SK-N-MC (cell line): Measurements from ENCODE around the gene LRRC39.
"Not testable (repeated sequence)": the region's sequence is repeated elsewhere in the genome, so short reads cannot be mapped to it uniquely, and the experiment has no call there.

Experiments used
- DNase-seq: peaks from one replicate; pipeline ENCODE4 v3.0.0-alpha.2; 2011; ENCODE audit warnings: low read depth, low spot score
- H3K27ac ChIP-seq: fragments of 200-600 bp; sonication (generic); 2 replicates; pipeline ENCODE4 v1.5.1; 2016; ENCODE audit warnings: mixed run types
- H3K36me3 ChIP-seq: fragments of 200-600 bp; sonication (generic); 2 replicates; pipeline ENCODE4 v1.6.1; 2017; ENCODE audit warnings: antibody characterized with exemption, low read length, mixed read lengths; ENCODE audit not compliant: insufficient read depth
- H3K4me3 ChIP-seq: fragments of 200-600 bp; sonication (generic); 2 replicates; pipeline ENCODE4 v1.5.1; 2016
- H3K9ac ChIP-seq: fragments of 200-600 bp; sonication (generic); 2 replicates; pipeline ENCODE4 v1.8.0; 2017; ENCODE audit warnings: mixed run types, mixed read lengths; ENCODE audit not compliant: insufficient read length
- H3K9me3 ChIP-seq: fragments of 200-600 bp; sonication (generic); 2 replicates; pipeline ENCODE4 v1.6.1; 2017; ENCODE audit warnings: low read depth, mild to moderate bottlenecking, antibody characterized with exemption, low read length, moderate library complexity, mixed read lengths
- EZH2 ChIP-seq: fragments of 200-600 bp; sonication (generic); IDR thresholded peaks from one replicate; pipeline ENCODE4 v1.6.1; 2017; ENCODE audit warnings: antibody characterized with exemption
- FOXP2 ChIP-seq: optimal IDR thresholded peaks from 2 replicates; pipeline ENCODE3; 2011; ENCODE audit warnings: mild to moderate bottlenecking, moderate library complexity; ENCODE audit not compliant: insufficient read depth; ENCODE audit errors: extremely low read length, control extremely low read depth
- POLR2AphosphoS5 ChIP-seq: IDR thresholded peaks from 2 replicates; pipeline ENCODE4 v1.6.1; 2012; ENCODE audit warnings: mild to moderate bottlenecking, low read depth, low read length, borderline replicate concordance

Gene LRRC39

GRCh38 chr1:100178091-100178490 lies at the start of gene LRRC39:
Gene LRRC39 (minus strand): TSS chr1:100178256. CDS start chr1:100168516, 9,740 bp downstream.
- TF ChIP-seq EZH2 (no peak), FOXP2 (no peak), POLR2AphosphoS5 (no peak)
- no peak for DNase-seq
- no peaks in the 10 kb centered on the region for H3K36me3 ChIP-seq
- H3K4me3 ChIP-seq = no peak within 1 kb of the TSS
- no peak within 1 kb of the TSS for H3K27ac ChIP-seq
- no peaks in the 10 kb centered on the region for H3K9me3 ChIP-seq
- H3K9ac ChIP-seq = no peak within 1 kb of the TSS

GRCh38 chr1:100222428-100222827 lies 44.4 kb upstream of the LRRC39 start:
- Histone ChIP-seq H3K36me3 (peaks cover 15% of the 10 kb centered on the region), H3K9ac (no peak overlapping the region), H3K9me3 (no peaks in the 10 kb centered on the region), H3K27ac (no peak overlapping the region), H3K4me3 (no peak overlapping the region)
- no peak for DNase-seq
- TF ChIP-seq FOXP2 (no peak), EZH2 (no peak), POLR2AphosphoS5 (no peak)

GRCh38 chr1:100219883-100220282 lies 41.8 kb upstream of the LRRC39 start:
- DNase-seq = no peak

GRCh38 chr1:100219457-100219856 lies 41.4 kb upstream of the LRRC39 start:
- Histone ChIP-seq H3K36me3 (peaks cover 24% of the 10 kb centered on the region), H3K9me3 (no peaks in the 10 kb centered on the region), H3K4me3 (no peak overlapping the region), H3K9ac (no peak overlapping the region), H3K27ac (no peak overlapping the region)
- DNase-seq = no peak
- TF ChIP-seq FOXP2 (no peak), POLR2AphosphoS5 (no peak), EZH2 (no peak)

More at GRCh38 chr1:100219883-100220282, 41.8 kb upstream of the LRRC39 start:
- Histone ChIP-seq H3K9ac (no peak overlapping the region), H3K9me3 (no peaks in the 10 kb centered on the region), H3K36me3 (peaks cover 20% of the 10 kb centered on the region), H3K4me3 (no peak overlapping the region), H3K27ac (no peak overlapping the region)
- TF ChIP-seq POLR2AphosphoS5 (no peak), FOXP2 (no peak), EZH2 (no peak)

GRCh38 chr1:100217834-100218233 lies 39.8 kb upstream of the LRRC39 start:
- H3K27ac ChIP-seq = no peak overlapping the region
- no peak for DNase-seq
- no peaks in the 10 kb centered on the region for H3K9me3 ChIP-seq
- peaks cover 28% of the 10 kb centered on the region for H3K36me3 ChIP-seq
- H3K9ac ChIP-seq = no peak overlapping the region
- TF ChIP-seq EZH2 = no peak
- TF ChIP-seq FOXP2 = no peak
- TF ChIP-seq POLR2AphosphoS5 = no peak
- no peak overlapping the region for H3K4me3 ChIP-seq

GRCh38 chr1:100215101-100215500 lies 37.0 kb upstream of the LRRC39 start:
- Histone ChIP-seq H3K9me3 (no peaks in the 10 kb centered on the region), H3K4me3 (no peak overlapping the region), H3K9ac (no peak overlapping the region), H3K27ac (no peak overlapping the region), H3K36me3 (peaks cover 28% of the 10 kb centered on the region)
- no peak for DNase-seq
- no peak for TF ChIP-seq FOXP2
- no peak for TF ChIP-seq POLR2AphosphoS5
- TF ChIP-seq EZH2 = no peak

GRCh38 chr1:100213141-100213540 lies 35.1 kb upstream of the LRRC39 start:
- no peak for TF ChIP-seq FOXP2
- no peak for TF ChIP-seq EZH2
- no peak for TF ChIP-seq POLR2AphosphoS5
- no peak for DNase-seq
- Histone ChIP-seq H3K9me3 (no peaks in the 10 kb centered on the region), H3K36me3 (peaks cover 23% of the 10 kb centered on the region), H3K9ac (no peak overlapping the region), H3K27ac (no peak overlapping the region), H3K4me3 (no peak overlapping the region)

GRCh38 chr1:100206301-100206700 lies 28.2 kb upstream of the LRRC39 start:
- no peak overlapping the region for H3K9ac ChIP-seq
- no peak overlapping the region for H3K27ac ChIP-seq
- H3K9me3 ChIP-seq = no peaks in the 10 kb centered on the region
- peaks cover 21% of the 10 kb centered on the region for H3K36me3 ChIP-seq
- no peak overlapping the region for H3K4me3 ChIP-seq
- no peak for TF ChIP-seq FOXP2
- no peak for DNase-seq

GRCh38 chr1:100205593-100205992 lies 27.5 kb upstream of the LRRC39 start:
- not testable (repeated sequence) for DNase-seq, H3K9me3 ChIP-seq, H3K4me3 ChIP-seq, H3K9ac ChIP-seq, H3K27ac ChIP-seq
- H3K36me3 ChIP-seq = peaks cover 21% of the 10 kb centered on the region

- peaks cover 22% of the 10 kb centered on the region for H3K36me3 ChIP-seq
- H3K27ac ChIP-seq, H3K9me3 ChIP-seq, H3K9ac ChIP-seq, DNase-seq, H3K4me3 ChIP-seq: not testable (repeated sequence)
Observed at GRCh38 chr1:100205103-100205502, 27.0 kb upstream of the LRRC39 start.

- DNase-seq, H3K4me3 ChIP-seq, H3K9me3 ChIP-seq, H3K27ac ChIP-seq, H3K9ac ChIP-seq: not testable (repeated sequence)
- peaks cover 34% of the 10 kb centered on the region for H3K36me3 ChIP-seq
Observed at GRCh38 chr1:100202703-100203102, 24.6 kb upstream of the LRRC39 start.

- not testable (repeated sequence) for H3K9me3 ChIP-seq, H3K27ac ChIP-seq, H3K9ac ChIP-seq, DNase-seq, H3K4me3 ChIP-seq
- H3K36me3 ChIP-seq = peaks cover 21% of the 10 kb centered on the region
Observed at GRCh38 chr1:100200060-100200459, 22.0 kb upstream of the LRRC39 start.
